ENCODE measurements around the gene CHST10. TPM values are rescaled to one million over a fixed set of nuclear protein-coding genes. Genes with fewer than 3 reads are reported as not detected.

The CHST10 gene
- total RNA-seq, 1 experiment from 2014 or later = not detected

- DNase-seq = no peak
- Mint-ChIP-seq H3K4me3 (ENCODE audit: unreplicated experiment) (no peak overlapping the region), H3K36me3 (ENCODE audit: insufficient read depth, unreplicated experiment) (no peaks in the 10 kb centered on the region), H3K9me3 (ENCODE audit: unreplicated experiment) (no peaks in the 10 kb centered on the region), H3K4me1 (ENCODE audit: low read depth, unreplicated experiment) (no peaks in the 10 kb centered on the region), H3K27me3 (ENCODE audit: insufficient read depth, unreplicated experiment) (peaks cover 6% of the 10 kb centered on the region), H3K27ac (ENCODE audit: unreplicated experiment) (no peak overlapping the region)
- H3K36me3 ChIP-seq (ENCODE audit: control insufficient read depth, insufficient read depth, low read length) = no peaks in the 10 kb centered on the region
- H3K4me3 ChIP-seq (ENCODE audit: low read depth, low read length) = no peak overlapping the region
- intact Hi-C loops (cut with micrococcal nuclease; ENCODE audit: unreplicated experiment) = no loop called here
- TF ChIP-seq CTCF (IDR thresholded peaks at IDR 0.05; ENCODE audit: insufficient read depth in 1 of 2, low read depth in 1 of 2, low read length in 1 of 2, severe bottlenecking in 1 of 2, unreplicated experiment in 1 of 2) = no peak
- BruUV-seq (replicated peaks) = no TSS peak
- H3K27me3 ChIP-seq (replicated peaks; ENCODE audit: control insufficient read depth, insufficient read depth, low read length) = no peaks in the 10 kb centered on the region
- no peaks in the 10 kb centered on the region for H3K4me1 ChIP-seq
- POLR2A ChIA-PET = no interaction called here
- no peaks in the 10 kb centered on the region for H3K9me3 ChIP-seq
- CTCF ChIA-PET = no interaction called here
Observed at GRCh38 chr2:100418406-100418962, 1.0 kb upstream of the CHST10 start.

GRCh38 chr2:100417711-100418124 lies 250 bp upstream of the CHST10 start:
- CTCF ChIA-PET = no interaction called here
- Histone ChIP-seq H3K4me3 (ENCODE audit: low read depth, low read length) (no peak overlapping the region), H3K36me3 (ENCODE audit: control insufficient read depth, insufficient read depth, low read length) (no peaks in the 10 kb centered on the region), H3K9me3 (no peaks in the 10 kb centered on the region), H3K4me1 (no peaks in the 10 kb centered on the region), H3K27me3 (replicated peaks; ENCODE audit: control insufficient read depth, insufficient read depth, low read length) (no peaks in the 10 kb centered on the region)
- no peak for TF ChIP-seq CTCF (IDR thresholded peaks at IDR 0.05; ENCODE audit: insufficient read depth in 1 of 2, low read depth in 1 of 2, low read length in 1 of 2, severe bottlenecking in 1 of 2, unreplicated experiment in 1 of 2)
- DNase-seq = no peak
- POLR2A ChIA-PET = no interaction called here
- intact Hi-C loops (cut with micrococcal nuclease; ENCODE audit: unreplicated experiment) = no loop called here
- no peaks in the 10 kb centered on the region for H3K36me3 Mint-ChIP-seq (ENCODE audit: insufficient read depth, unreplicated experiment)
- no peaks in the 10 kb centered on the region for H3K4me1 Mint-ChIP-seq (ENCODE audit: low read depth, unreplicated experiment)
- no peak overlapping the region for H3K4me3 Mint-ChIP-seq (ENCODE audit: unreplicated experiment)
- no peak overlapping the region for H3K27ac Mint-ChIP-seq (ENCODE audit: unreplicated experiment)
- H3K9me3 Mint-ChIP-seq (ENCODE audit: unreplicated experiment) = no peaks in the 10 kb centered on the region
- BruUV-seq (replicated peaks) = no TSS peak
- H3K27me3 Mint-ChIP-seq (ENCODE audit: insufficient read depth, unreplicated experiment) = peaks cover 6% of the 10 kb centered on the region

GRCh38 chr2:100416397-100416934 lies 1.0 kb downstream of the CHST10 start:
- Histone ChIP-seq H3K27me3 (replicated peaks; ENCODE audit: control insufficient read depth, insufficient read depth, low read length) (no peaks in the 10 kb centered on the region), H3K4me1 (no peaks in the 10 kb centered on the region), H3K36me3 (ENCODE audit: control insufficient read depth, insufficient read depth, low read length) (no peaks in the 10 kb centered on the region), H3K9me3 (no peaks in the 10 kb centered on the region), H3K4me3 (ENCODE audit: low read depth, low read length) (no peak overlapping the region)
- Mint-ChIP-seq H3K27me3 (ENCODE audit: insufficient read depth, unreplicated experiment) (peaks cover 6% of the 10 kb centered on the region), H3K9me3 (ENCODE audit: unreplicated experiment) (no peaks in the 10 kb centered on the region), H3K4me3 (ENCODE audit: unreplicated experiment) (no peak overlapping the region), H3K27ac (ENCODE audit: unreplicated experiment) (no peak overlapping the region), H3K4me1 (ENCODE audit: low read depth, unreplicated experiment) (no peaks in the 10 kb centered on the region), H3K36me3 (ENCODE audit: insufficient read depth, unreplicated experiment) (no peaks in the 10 kb centered on the region)
- CTCF ChIA-PET = no interaction called here
- BruUV-seq (replicated peaks) = no TSS peak
- POLR2A ChIA-PET = no interaction called here
- no peak for DNase-seq
- TF ChIP-seq CTCF (IDR thresholded peaks at IDR 0.05; ENCODE audit: insufficient read depth in 1 of 2, low read depth in 1 of 2, low read length in 1 of 2, severe bottlenecking in 1 of 2, unreplicated experiment in 1 of 2) = no peak
- intact Hi-C loops (cut with micrococcal nuclease; ENCODE audit: unreplicated experiment) = no loop called here
